Astrocyte of the cerebellum (primary cell): Measurements from ENCODE around the gene PLA2G5.

Experiments
- DNase-seq: peaks from one replicate; pipeline ENCODE4 v3.0.0-alpha.2; 2011; ENCODE audit warnings: low read depth
- H3K4me3 ChIP-seq: 2 replicates; pipeline ENCODE4 v1.5.1; 2011; ENCODE audit warnings: mild to moderate bottlenecking, low read depth, low read length, moderate library complexity
- CTCF ChIP-seq: IDR thresholded peaks from 2 replicates; pipeline ENCODE4 v1.5.1; 2012; ENCODE audit warnings: low read length, low read depth, moderate library complexity, mild to moderate bottlenecking; ENCODE audit errors: missing control alignments
- in situ Hi-C: cut with HindIII; loops from 2 replicates; pipeline ENCODE4 v1.10.0; 2017; ENCODE audit warnings: low sequenced_read_pairs

Gene PLA2G5

GRCh38 chr1:20074055-20074724 lies 4.2 kb downstream of the PLA2G5 start:
- no peak for TF ChIP-seq CTCF
- no peak overlapping the region for H3K4me3 ChIP-seq
- DNase-seq: no peak
- in situ Hi-C loops: no loop called here

GRCh38 chr1:20074725-20075171 lies 4.8 kb downstream of the PLA2G5 start:
- no peak for DNase-seq
- no peak overlapping the region for H3K4me3 ChIP-seq
- in situ Hi-C loops: no loop called here
- no peak for TF ChIP-seq CTCF

- in situ Hi-C loops: no loop called here
- no peak for TF ChIP-seq CTCF
- DNase-seq: no peak
- no peak overlapping the region for H3K4me3 ChIP-seq
These were observed 5.4 kb downstream of the PLA2G5 start for GRCh38 chr1:20075345-20075744.

- TF ChIP-seq CTCF: no peak
- no peak overlapping the region for H3K4me3 ChIP-seq
- in situ Hi-C loops: no loop called here
- DNase-seq: no peak
These were observed 6.2 kb downstream of the PLA2G5 start for GRCh38 chr1:20076223-20076622.

GRCh38 chr1:20076710-20077461 lies 6.9 kb downstream of the PLA2G5 start:
- in situ Hi-C loops: no loop called here
- no peak for DNase-seq
- TF ChIP-seq CTCF: no peak
- H3K4me3 ChIP-seq: no peak overlapping the region

- no peak for DNase-seq
- no peak for TF ChIP-seq CTCF
- in situ Hi-C loops: no loop called here
- no peak overlapping the region for H3K4me3 ChIP-seq
These were observed 8.2 kb downstream of the PLA2G5 start for GRCh38 chr1:20078171-20078651.
